ENCODE data around the gene SLC37A3.

The SLC37A3 gene

DNA sequence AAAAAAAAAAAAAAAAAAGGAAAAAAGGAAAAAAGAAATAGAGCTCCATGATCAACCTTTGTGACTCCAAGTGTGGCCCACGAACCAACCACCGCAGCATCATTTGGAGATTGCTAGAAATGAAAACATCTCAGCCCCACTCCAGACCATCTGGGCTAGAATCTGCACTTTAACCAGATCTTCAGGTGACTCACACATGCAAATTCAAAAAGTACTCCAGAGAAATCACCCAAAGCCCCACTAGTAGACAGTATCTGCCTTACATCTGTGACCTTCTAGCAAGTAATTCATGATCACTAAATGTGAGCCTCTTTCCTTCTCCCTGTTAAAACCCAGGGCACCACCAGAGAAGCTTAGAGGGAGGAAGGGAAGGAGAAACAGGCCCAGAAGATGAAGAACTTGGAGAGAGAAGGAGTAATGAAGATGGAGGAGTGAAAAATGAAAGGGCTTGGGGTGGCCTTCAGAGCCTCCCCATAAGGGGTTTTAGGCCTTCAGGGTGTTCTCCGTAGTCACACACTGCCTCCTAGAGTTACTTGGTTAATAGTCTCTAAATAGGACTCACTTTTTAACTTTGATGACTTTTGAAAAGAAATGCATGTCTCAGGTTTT is 94.0 kb downstream of the SLC37A3 start:
- Histone ChIP-seq H3K27me3 (ENCODE audit: low read depth) (no peaks in the 10 kb centered on the region), H3K36me3 (replicated peaks) (no peaks in the 10 kb centered on the region), H3K9me3 (no peaks in the 10 kb centered on the region), H3K4me1 (no peaks in the 10 kb centered on the region), H3K4me3 (no peak overlapping the region)
- in situ Hi-C loops (cut with MboI; ENCODE audit: low sequenced_read_pairs) = no loop called here
- DNase-seq (ENCODE audit: low spot score in 2 of 2) = no peak

GRCh38 chr7:140300243-140301136 is 97.8 kb downstream of the SLC37A3 start:
- no peaks in the 10 kb centered on the region for H3K27me3 ChIP-seq (ENCODE audit: low read depth)
- no peaks in the 10 kb centered on the region for H3K4me1 ChIP-seq
- H3K36me3 ChIP-seq (replicated peaks) = no peaks in the 10 kb centered on the region
- no peak overlapping the region for H3K4me3 ChIP-seq
- in situ Hi-C loops (cut with MboI; ENCODE audit: low sequenced_read_pairs) = no loop called here
- H3K9me3 ChIP-seq = no peaks in the 10 kb centered on the region
- no peak for DNase-seq (ENCODE audit: low spot score in 2 of 2)

DNA sequence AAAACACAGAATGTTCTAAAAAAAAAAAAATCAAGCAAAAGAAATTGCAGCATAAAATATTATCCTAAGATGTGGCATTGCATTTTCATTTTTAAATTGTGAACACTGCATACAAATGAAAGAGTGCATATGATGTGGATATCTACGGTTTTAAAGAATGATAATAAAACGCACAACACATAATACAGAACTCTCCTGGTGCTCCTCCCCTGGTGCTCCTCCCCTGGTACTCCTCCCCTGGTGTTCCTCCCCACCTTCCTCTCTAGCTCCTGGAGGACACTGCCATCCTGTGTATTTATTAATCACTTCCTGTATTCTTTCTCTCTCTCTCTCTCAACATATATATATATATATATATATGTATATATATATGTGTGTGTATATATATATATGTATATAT is 100.1 kb downstream of the SLC37A3 start:
- Histone ChIP-seq H3K9me3 (no peaks in the 10 kb centered on the region), H3K4me1 (no peaks in the 10 kb centered on the region), H3K27me3 (ENCODE audit: low read depth) (no peaks in the 10 kb centered on the region), H3K36me3 (replicated peaks) (no peaks in the 10 kb centered on the region), H3K4me3 (no peak overlapping the region)
- in situ Hi-C loops (cut with MboI; ENCODE audit: low sequenced_read_pairs) = no loop called here
- DNase-seq (ENCODE audit: low spot score in 2 of 2) = no peak

GRCh38 chr7:140297192-140297591 is 101.1 kb downstream of the SLC37A3 start:
- H3K27me3 ChIP-seq (ENCODE audit: low read depth) = no peaks in the 10 kb centered on the region
- H3K4me3 ChIP-seq = no peak overlapping the region
- H3K9me3 ChIP-seq = no peaks in the 10 kb centered on the region
- H3K36me3 ChIP-seq (replicated peaks) = no peaks in the 10 kb centered on the region
- DNase-seq (ENCODE audit: low spot score in 2 of 2) = no peak
- in situ Hi-C loops (cut with MboI; ENCODE audit: low sequenced_read_pairs) = no loop called here
- H3K4me1 ChIP-seq = no peaks in the 10 kb centered on the region

- in situ Hi-C loops (cut with MboI; ENCODE audit: low sequenced_read_pairs) = no loop called here
- no peaks in the 10 kb centered on the region for H3K9me3 ChIP-seq
- H3K27me3 ChIP-seq (ENCODE audit: low read depth) = no peaks in the 10 kb centered on the region
- H3K4me3 ChIP-seq = no peak overlapping the region
- no peaks in the 10 kb centered on the region for H3K4me1 ChIP-seq
- no peak for DNase-seq (ENCODE audit: low spot score in 2 of 2)
- H3K36me3 ChIP-seq (replicated peaks) = no peaks in the 10 kb centered on the region
These were observed 103.0 kb downstream of the SLC37A3 start for GRCh38 chr7:140295224-140295738.

DNA sequence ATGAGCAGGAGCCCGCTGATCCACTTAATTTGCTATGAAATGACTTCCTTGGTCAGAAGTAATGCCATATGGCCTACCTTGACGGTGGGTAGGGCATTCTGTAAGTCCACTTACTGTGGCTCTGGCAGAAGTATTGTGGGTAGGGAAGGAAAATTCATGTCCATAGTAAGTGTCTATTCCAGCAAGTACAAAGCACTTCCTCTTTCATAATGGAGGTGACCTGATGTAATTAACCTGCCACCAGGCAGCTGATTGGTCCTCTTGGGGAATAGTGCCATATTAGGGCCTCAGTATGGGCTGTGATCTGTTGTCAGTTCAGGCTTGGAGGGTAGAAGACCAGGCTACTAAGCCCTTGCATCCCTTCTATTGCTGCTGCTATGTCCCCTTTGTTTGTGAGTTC is 103.9 kb downstream of the SLC37A3 start:
- no peak for DNase-seq (ENCODE audit: low spot score in 2 of 2)
- in situ Hi-C loops (cut with MboI; ENCODE audit: low sequenced_read_pairs) = no loop called here
- H3K36me3 ChIP-seq (replicated peaks) = no peaks in the 10 kb centered on the region
- H3K27me3 ChIP-seq (ENCODE audit: low read depth) = no peaks in the 10 kb centered on the region
- no peak overlapping the region for H3K4me3 ChIP-seq
- H3K9me3 ChIP-seq = no peaks in the 10 kb centered on the region
- H3K4me1 ChIP-seq = no peaks in the 10 kb centered on the region

DNA sequence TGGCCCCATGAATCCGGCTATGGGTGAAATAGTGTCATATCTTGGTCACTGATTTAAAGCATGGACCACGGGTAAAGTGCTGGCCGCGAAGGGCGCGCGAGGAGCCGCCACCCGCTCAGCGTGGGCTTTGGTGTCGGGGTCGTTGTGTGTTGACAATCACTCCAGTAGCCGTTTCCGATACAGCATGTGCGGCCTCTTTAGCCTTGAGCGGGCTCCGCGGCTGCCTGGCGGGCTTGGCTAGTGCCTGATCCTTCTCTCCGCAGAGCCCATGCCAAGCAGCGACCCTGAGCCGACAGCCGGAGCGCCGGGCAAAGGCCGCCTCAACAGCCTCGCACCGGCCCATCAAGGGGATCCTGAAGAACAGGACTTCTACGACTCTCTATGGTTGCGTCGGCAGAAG is 105.9 kb downstream of the SLC37A3 start:
- DNase-seq (ENCODE audit: low spot score in 2 of 2) = no peak
- H3K27me3 ChIP-seq (ENCODE audit: low read depth) = no peaks in the 10 kb centered on the region
- no peak overlapping the region for H3K4me3 ChIP-seq
- H3K9me3 ChIP-seq = no peaks in the 10 kb centered on the region
- no peaks in the 10 kb centered on the region for H3K36me3 ChIP-seq (replicated peaks)
- no peaks in the 10 kb centered on the region for H3K4me1 ChIP-seq
- in situ Hi-C loops (cut with MboI; ENCODE audit: low sequenced_read_pairs) = no loop called here

GRCh38 chr7:140289804-140290203 is 108.5 kb downstream of the SLC37A3 start:
- Histone ChIP-seq H3K4me3 (no peak overlapping the region), H3K4me1 (no peaks in the 10 kb centered on the region), H3K27me3 (ENCODE audit: low read depth) (no peaks in the 10 kb centered on the region), H3K36me3 (replicated peaks) (no peaks in the 10 kb centered on the region), H3K9me3 (no peaks in the 10 kb centered on the region)
- in situ Hi-C loops (cut with MboI; ENCODE audit: low sequenced_read_pairs) = no loop called here
- DNase-seq (ENCODE audit: low spot score in 2 of 2) = no peak

- no peak for DNase-seq (ENCODE audit: low spot score in 2 of 2)
- Histone ChIP-seq H3K4me3 (no peak overlapping the region), H3K9me3 (no peaks in the 10 kb centered on the region), H3K27me3 (ENCODE audit: low read depth) (no peaks in the 10 kb centered on the region), H3K4me1 (no peaks in the 10 kb centered on the region), H3K36me3 (replicated peaks) (no peaks in the 10 kb centered on the region)
- in situ Hi-C loops (cut with MboI; ENCODE audit: low sequenced_read_pairs) = no loop called here
These were observed 110.3 kb downstream of the SLC37A3 start for GRCh38 chr7:140287988-140288387.

DNA sequence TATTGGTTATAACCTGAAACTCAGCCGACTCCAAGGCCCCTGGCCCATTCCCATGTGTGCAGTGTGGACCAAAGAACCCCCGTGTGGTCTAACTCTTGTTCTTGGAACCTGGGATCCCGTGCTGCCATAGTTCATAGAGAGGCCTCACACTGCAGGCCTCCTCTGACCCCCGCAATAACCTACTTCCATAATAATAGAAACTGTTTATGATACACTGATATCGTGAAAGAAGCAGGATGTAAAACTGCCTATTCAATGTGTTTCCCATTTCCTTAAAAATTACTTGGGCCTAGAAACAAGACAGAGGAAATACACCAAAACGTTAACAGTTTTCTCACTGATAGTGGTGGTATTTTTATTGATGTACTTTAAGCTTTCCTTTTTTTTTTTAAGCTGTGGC is 112.4 kb downstream of the SLC37A3 start:
- H3K36me3 ChIP-seq (replicated peaks) = no peaks in the 10 kb centered on the region
- no peak overlapping the region for H3K4me3 ChIP-seq
- DNase-seq (ENCODE audit: low spot score in 2 of 2) = no peak
- H3K4me1 ChIP-seq = no peaks in the 10 kb centered on the region
- in situ Hi-C loops (cut with MboI; ENCODE audit: low sequenced_read_pairs) = no loop called here
- no peaks in the 10 kb centered on the region for H3K9me3 ChIP-seq
- no peaks in the 10 kb centered on the region for H3K27me3 ChIP-seq (ENCODE audit: low read depth)

DNA sequence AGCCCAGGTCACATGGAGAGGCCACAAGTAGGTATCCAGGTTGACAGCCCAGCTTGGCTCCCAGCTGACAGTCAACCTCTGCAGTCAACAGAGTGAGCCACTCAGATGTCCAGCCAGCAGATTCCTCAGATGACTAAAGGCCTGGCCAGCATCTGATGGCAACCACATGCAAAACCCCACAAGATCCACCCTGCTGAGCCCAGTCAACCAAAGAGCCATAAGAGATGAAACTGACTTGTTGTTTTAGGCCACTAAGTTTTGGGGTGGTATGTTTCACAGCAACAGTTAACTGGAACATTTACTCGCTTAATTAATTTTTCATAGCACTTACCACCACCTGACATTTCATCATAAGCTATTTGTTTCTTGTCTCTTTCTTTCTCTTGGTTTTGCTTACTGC is 114.3 kb downstream of the SLC37A3 start:
- DNase-seq (ENCODE audit: low spot score in 2 of 2) = no peak
- Histone ChIP-seq H3K4me3 (no peak overlapping the region), H3K4me1 (no peaks in the 10 kb centered on the region), H3K9me3 (no peaks in the 10 kb centered on the region), H3K27me3 (ENCODE audit: low read depth) (no peaks in the 10 kb centered on the region), H3K36me3 (replicated peaks) (no peaks in the 10 kb centered on the region)
- in situ Hi-C loops (cut with MboI; ENCODE audit: low sequenced_read_pairs) = no loop called here

All from HAP-1 (cell line).